Stimulated activated CD4-positive, alpha-beta T cell treated with anti-CD3 and anti-CD28 coated beads, TNF-alpha, amount 100 ng/mL, for 48 hours (primary cell): ENCODE results near the gene MAGEF1.

Source experiments
- DNase-seq, 3 donors: peaks; one replicate each; pipeline ENCODE4 v3.0.0-alpha.2; 2020; ENCODE audit warnings: low read depth in 3 of 3

Gene MAGEF1

GRCh38 chr3:184725176-184725719 lies 13.4 kb upstream of the MAGEF1 start:
- DNase-seq = no peak

- DNase-seq = no peak
Observed at GRCh38 chr3:184724699-184725098, 12.8 kb upstream of the MAGEF1 start.

GRCh38 chr3:184719709-184720108 lies 7.8 kb upstream of the MAGEF1 start:
- no peak for DNase-seq

- DNase-seq = no peak
Observed at GRCh38 chr3:184718431-184718830, 6.6 kb upstream of the MAGEF1 start.

- DNase-seq = no peak
Observed at GRCh38 chr3:184717399-184717983, 5.6 kb upstream of the MAGEF1 start.

GRCh38 chr3:184716622-184717398 lies 4.9 kb upstream of the MAGEF1 start:
- DNase-seq = no peak

DNA sequence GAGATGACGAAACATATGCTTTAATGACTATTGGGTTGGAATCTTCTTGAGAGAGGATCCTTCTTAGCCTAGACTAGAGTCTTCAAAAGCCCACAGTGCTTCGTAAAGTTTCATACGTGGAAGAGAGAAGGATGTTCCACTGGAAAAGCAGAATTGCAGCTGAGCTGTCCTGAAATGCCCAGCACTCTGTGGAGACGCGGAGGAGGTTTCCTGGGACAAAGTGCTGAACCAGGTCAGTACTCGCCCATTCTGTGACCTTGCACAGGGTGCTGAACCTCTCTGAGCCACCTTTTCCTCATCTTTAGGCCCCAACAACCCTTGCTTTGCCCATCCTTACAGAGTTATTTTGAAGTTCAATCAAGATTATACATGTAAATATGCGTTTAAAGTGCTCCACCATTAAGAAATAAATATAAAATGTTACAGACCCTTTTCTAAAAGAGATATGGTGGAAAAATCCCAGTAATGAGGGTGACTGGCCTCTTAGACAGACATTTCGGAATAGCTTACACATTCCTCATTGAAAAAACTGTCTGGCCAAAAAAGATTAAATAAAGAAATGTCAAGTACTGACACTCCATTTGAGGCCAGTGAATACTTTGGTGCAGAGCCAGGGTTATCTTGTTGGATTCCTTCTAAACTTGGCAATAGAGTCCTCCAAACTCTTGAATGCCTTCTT lies 4.2 kb upstream of the MAGEF1 start:
- no peak for DNase-seq

- DNase-seq = no peak
Observed at GRCh38 chr3:184713521-184713920, 1.7 kb upstream of the MAGEF1 start.

DNA sequence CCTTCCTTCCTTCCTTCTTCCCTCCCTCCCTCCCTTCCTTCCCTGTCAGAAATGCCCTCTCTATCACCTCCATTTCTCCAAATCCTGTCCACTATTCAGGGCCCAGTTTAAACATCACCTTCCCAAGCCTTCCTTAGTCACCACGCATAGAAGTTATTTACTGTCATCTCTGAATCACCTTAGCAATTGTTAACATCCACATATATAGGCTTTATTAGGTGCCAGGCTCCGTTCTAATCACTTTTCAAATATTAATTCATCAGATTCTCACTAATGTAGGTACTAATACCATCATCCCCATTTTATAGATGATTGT lies 1.1 kb upstream of the MAGEF1 start:
- no peak for DNase-seq

- no peak for DNase-seq
Observed at GRCh38 chr3:184712248-184713039, 580 bp upstream of the MAGEF1 start.

GRCh38 chr3:184710870-184711492 lies 883 bp downstream of the MAGEF1 start:
- peak in 1 of 3 donors; percentile 3 for DNase-seq

DNA sequence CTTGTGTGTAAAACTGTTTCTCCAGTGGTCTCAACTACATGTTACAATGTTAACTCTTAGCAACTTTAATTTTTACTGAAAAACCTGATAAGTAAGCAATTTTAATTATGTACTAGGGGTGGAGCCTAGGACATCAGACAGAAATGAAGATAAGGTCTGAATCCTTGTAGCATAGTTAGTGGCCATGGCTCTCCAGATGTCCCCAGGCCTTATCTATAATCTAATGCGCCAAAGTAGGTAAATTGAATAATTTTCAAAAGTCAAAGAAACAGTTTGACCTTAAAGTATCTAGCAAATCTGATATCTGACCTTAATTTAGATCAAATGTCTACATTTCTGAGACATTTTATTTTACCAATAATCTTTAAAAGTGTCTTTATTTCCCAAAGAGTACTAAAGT lies 8.2 kb downstream of the MAGEF1 start:
- DNase-seq = no peak

DNA sequence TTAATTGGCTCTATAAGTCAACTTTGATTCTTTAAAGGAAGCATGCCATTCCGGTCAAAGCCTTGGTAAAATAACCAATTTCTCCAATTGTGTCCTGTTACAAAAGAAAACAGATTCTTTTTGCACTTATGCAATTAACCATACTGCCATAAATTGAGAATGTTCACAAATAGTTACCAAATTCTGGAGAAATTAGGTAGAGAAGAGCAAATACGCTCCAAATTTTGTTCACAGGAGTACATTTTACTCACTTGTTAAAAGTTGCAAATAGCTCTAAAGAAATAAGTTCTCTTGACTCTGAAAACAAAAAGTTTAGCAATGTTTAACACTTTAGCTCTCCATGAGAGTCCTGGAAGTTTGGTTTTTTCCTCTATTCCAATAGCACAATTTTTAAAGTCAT lies 11.1 kb downstream of the MAGEF1 start:
- DNase-seq = no peak

DNA sequence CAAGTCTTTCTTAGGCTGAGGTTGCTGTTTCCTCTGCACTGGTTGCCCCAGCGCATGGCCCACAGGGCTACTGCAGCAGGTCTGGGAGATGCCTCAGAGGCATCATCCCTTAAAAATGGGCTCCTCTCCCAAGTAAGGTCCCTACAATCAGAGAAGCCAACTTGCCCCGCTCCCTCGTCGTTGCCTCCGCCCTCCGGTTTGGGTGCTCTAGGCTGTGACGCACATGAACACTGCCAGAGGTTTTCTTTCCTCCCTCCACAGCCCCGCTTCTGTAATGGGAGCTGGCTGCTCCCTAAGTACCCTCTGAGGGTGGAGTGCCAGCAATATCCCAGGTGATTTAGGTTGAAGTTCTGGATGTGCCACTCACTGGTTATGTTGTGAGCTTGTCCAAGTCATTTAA lies 14.0 kb downstream of the MAGEF1 start:
- DNase-seq = no peak

DNA sequence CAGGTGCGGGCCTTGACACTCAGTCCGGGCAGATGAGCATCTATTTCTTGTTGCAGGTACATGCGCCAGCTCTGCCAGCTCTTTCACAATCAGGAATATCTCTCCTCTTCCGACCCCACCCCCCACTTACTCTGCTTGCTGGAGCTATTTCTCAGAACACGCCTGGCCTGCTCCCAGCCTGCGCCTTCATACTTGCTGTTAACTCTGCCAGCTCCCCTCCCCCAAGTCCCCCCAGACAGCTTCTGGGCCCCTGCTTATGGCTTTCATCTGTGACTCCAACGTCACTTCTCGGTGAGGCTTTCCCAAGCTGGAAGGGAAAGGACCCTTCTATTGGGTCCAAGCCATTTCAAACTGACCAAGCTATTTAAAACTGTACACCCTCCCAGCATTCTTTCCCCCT lies 15.2 kb downstream of the MAGEF1 start:
- no peak for DNase-seq

GRCh38 chr3:184694716-184695115 lies 17.1 kb downstream of the MAGEF1 start:
- no peak for DNase-seq

GRCh38 chr3:184694133-184694665 lies 17.7 kb downstream of the MAGEF1 start:
- DNase-seq = no peak

GRCh38 chr3:184693011-184693975 lies 18.6 kb downstream of the MAGEF1 start:
- DNase-seq = no peak

DNA sequence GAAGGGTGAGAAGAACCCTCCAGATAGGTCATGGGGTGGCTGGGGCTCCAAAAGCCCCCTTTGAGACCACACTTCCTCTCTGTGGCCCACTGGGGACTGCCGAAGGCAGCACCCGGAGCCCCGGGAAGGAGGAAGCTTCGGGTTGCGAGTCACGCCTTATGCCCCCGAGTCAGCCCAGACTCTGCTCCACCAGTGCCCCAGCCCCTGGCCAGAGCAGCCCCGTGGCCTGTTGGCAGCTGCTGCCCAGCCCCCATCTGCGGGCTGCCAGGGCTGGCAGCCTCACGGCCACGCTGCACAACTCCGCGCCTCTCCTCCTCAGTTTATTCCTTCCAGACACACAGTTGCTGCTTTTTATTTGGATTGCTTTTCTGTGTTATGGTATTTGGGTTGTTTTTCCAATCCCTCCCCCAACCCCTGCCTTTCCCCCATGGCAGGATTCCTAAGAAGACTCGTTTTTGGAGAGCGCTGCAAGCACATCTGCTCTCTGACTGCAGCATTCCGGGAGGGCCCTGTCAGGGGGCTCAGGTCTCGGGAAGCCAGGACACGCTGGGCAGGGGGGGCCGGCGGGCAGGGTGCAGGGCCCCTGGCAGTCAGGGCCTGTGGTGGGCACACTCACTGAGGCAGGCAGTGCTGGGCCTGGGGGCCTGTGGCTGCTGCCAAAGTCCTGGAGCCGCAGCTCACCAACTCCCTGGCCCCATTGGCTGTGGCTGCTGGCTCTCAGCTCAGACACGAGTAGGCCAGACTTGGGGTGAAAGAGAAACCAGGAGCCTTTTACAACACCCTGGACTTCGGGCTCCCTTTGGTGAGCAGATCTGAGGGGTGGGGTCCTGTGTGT lies 20.2 kb downstream of the MAGEF1 start:
- no peak for DNase-seq
